GM19455 (cell line): Measurements from ENCODE around the gene ACTR6.
"Not testable (repeated sequence)": the region's sequence is repeated elsewhere in the genome, so short reads cannot be mapped to it uniquely, and the experiment has no call there.

ENCODE experiments used
- ATAC-seq: cut with Tn5 transposase; IDR thresholded peaks from one replicate; pipeline ENCODE4 v1.9.1; 2021; ENCODE audit not compliant: unreplicated experiment

Gene ACTR6

DNA sequence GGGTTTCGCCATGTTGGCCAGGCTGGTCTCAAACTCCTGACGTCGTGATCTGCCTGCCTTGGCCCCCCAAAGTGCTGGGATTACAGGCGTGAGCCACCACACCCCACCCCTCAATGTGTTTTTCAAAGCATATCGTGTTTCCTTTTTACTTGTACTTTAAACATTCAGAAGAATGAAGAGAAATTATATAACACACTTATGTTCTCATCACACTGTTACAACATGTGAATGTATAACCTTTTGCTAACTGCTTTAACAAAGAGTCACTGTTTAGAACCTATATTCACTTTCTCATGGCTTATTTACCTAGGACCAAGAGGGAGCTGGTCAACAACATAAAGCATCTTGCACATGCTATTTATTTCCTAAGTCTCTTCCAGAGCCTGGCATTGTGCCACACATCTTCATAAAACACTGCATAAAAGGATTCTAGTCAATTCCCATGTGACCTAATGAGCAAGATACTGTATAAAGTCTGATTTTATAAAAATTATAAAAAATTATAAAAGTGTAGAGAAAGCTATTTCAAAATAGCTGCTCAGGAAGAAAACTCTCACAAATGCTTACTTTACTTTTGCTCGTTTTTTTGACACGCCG lies 16.0 kb upstream of the ACTR6 start:
- no peak for ATAC-seq

DNA sequence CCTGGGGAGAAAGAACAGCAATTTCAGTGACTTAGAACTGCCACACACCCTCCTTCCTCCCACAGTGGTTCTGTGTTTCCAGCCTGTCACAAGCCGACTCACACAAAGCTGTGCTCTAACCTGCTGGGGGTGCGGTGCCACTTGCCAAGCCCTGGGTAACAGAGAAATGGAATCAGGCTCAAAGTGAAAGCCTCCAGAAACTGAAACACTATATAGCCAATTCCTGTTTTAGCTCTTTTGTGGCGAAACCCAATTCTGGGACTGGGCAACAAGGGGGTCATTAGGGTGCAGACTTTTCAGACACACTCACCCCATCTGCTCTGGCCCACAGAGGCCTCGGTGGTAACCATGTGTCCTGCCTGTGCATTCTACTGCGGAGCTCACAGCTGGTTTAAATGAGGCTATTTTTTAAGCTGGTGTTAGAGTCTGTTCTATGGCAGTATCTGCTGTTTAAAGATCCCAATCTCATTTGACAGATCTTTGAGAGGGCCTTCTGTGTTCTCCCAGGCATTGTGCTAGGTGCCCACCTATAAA lies 15.2 kb upstream of the ACTR6 start:
- peak; percentile 84 for ATAC-seq

DNA sequence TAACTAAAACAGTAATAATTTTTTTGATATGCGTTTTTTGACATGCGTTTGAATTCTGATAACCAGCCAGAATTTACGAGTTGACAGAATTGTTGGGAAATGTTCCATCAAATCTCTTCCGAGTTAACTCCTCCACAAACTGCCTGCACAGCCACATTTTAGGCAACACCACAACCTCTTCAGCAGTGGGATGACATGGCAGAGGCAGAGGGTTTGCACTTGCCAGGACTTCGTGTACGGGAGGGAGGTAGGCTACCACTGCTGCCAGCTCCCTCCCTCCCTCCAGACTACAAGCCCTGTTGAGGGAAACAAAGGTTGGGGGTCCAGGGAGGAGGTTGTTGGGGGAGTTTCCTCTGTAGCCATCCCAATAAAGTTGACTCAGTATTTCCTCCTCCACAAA lies 14.5 kb upstream of the ACTR6 start:
- no peak for ATAC-seq

DNA sequence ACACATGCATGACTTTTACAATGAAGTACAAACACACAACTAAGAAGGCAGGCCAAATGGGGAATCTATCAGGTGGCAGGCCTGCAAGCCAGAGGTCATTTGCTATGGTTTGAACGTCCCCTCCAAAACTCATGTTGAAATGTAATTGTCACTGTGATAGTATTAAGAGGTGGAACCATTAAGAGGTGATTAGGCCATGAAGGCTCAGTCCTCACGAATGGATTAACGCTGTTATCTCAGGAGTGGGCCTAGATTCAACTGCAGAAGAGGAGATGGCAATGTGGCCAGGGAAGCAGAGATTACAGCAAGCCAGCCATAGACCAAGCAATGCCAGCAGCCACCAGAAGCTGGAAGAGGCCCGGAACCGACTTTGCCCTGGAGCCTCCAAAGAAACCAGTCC lies 13.5 kb upstream of the ACTR6 start:
- ATAC-seq: no peak

DNA sequence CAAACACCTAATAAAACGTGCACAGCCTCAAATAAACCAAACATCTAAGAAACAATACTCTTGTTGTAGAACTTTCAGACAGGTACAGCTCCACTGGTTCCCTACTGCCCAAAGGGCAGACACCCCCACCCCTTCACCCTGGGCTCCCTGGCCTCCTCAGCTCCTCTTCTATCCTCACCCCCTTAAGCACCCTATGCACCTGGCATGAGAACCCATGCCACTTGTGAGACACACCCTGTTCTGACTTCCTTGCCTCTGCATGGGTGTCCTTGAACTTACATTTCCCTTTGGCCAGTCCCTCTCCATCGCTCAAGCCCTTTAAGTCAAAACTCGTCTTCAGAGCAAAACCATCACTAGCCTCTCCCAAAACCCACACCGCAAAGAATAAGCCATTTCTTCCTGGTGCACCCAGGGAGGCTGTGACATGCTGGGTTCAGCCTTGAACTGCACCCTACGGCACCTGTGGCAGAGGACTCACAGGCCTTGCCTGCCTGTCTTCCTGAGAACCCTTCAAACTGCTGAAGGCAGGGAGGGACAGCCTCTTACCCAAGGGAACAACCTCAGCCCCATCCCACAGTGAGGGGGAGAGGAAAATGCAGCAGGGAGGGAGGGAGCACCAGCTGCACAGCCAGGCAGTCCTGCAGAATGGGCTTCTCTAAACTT lies 12.6 kb upstream of the ACTR6 start:
- ATAC-seq: no peak

DNA sequence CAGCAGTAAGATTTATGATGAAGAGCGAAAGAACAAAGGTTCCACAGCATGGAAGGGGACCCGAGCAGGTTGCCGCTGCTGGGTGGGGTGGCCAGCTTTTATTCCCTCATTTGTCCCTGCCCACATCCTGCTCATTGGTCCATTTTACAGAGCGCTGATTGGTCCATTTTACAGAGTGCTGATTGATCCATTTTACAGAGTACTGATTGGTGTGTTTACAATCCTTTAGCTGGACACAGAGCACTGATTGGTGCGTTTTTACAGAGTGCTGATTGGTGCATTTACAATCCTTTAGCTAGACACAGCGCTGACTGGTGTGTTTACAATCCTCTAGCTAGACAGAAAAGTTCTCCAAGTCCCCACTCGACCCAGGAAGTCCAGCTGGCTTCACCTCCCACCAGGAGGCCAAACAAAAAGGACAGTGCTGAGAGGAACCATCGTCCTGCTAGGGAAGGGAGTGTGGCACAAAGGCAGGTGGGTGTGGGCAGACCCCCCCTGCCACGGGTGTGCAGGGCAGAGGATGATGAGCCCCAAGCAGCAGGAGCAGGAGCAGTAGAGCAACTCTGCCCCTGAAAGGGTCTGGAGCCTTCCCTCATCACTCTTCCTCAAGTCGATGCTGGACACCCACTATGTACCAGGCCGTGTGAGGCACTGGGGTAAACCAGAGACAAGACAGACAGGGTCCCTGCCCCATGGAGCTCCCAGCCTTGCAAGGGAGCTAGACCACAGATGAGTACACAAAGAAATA lies 11.6 kb upstream of the ACTR6 start:
- ATAC-seq: not testable (repeated sequence)

DNA sequence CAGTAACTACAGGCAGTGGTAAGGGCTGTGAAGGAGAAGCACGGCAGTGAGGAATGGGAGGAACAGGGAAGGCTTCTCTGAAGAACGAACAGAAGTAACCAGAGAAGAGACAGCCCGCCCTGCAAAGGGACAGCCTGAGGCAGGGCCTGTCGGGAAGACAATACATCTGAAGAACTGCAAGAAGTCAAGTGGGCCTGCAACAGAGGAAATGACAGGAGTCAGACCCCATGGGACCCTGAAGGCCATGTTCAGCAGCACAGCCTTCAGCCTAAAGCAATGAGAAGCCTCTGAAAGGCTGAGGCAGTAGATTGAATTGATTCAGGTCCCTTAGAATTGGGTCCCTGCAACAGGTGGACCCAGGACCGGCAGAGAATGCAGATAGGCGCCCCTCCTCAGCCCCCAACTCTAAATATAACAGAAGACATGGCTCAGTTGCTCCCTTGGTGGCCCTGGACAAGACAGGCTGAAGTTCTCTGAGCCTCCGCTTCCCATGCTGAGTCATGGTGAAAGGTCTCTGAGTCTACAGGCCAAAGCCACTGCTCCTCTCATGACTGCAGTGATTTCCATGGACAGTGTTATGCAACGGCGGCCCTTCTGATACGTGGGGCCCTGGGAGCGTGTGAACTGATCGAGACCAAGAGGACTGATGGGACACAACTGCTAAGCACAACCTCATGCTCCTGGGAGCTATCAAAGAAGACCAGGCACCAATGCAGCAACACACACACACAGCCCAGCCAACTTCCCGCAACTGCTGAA lies 10.8 kb upstream of the ACTR6 start:
- no peak for ATAC-seq

DNA sequence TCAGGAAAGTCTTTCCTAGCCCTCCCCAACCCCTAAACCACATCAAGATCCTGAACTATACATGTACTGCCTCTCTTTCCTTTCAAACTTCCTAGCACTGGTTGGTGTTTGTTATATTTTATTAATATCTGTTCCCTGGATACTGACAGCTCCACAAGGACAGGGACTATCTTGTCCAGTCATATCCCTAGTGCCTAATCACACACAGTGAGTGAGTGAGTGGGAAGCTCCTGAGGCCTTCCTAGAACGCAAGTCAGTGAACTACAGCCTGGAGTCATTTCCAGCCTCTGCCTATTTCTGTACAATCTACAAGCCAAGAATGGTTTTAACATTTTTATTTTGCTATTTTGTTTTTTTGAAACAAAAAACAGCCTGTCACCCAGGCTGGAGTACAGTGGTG lies 7.5 kb upstream of the ACTR6 start:
- ATAC-seq: no peak

DNA sequence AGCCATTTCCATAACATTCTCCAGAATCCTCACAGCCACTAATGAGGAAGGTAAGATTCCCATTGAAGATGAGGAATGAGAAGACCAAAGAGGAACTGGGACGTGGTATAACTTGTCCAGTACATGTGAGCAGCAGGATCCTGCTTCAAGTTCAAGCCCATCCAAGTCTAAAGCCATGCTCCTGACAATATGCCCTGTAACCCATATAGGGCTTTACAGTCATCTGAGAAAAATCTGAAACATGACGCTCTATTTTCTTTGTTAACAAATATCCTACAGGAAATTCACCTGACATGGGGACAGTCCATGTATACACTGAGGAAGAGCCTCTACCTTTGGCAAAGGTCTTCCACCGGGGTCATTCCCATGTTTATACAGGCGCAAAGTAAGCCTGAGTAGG lies 3.1 kb upstream of the ACTR6 start:
- no peak for ATAC-seq

DNA sequence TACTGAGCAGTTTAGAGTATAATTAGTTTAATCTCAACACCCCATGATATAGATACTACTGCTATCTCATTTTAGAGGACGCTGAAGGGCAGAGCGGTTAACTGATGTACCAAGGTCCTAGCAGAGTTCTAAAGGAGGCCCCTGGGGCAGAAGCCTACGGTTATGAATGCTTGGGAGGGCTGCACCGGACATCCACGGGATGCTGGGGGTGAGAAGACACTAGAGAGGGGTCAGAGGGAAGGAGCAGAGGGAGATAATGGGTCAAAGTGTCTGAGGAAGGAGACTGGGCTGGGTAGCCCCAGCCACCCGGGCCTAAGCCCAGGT lies 1.6 kb upstream of the ACTR6 start:
- ATAC-seq: peak; percentile 3

DNA sequence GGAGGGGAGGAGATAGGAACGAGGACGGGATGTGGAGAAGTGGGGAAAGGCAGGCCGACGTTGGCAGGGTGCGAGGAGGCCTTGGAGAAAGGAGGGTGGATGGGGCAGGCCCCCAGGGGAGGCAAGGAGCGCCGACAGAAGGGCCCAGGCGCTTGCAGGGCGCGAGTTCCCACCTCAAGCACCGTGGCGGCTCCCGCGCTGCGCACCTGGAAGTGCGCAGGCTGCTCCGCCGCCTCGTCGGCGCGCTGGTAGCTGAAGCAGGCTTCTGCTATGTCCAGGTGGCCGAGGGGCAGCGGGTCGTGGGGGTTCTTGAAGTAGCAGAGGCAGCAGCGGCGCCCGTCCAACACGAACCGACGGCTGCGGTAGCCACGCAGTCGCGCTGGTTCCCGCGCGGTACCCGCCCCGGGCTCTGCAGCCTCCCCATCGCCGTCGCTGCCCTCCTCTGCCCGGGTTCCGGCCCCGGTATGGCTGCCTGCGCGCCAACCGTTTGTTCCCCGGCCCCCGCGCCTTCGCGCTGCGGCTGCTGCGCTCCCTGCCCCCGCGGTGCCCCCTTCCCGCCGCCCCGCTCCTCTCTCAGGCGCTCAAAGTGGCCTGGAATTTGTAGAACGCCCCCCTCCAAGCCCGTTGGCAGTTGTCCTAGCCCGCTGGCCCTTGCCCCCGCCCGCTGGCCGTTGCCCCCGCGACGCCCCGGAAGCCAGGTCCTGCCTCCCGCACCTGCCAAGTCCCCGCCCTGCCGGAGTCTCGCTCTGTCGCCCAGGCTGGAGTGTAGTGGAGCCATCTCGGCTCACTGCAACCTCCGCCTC lies 1.1 kb upstream of the ACTR6 start:
- ATAC-seq: peak; percentile 76

DNA sequence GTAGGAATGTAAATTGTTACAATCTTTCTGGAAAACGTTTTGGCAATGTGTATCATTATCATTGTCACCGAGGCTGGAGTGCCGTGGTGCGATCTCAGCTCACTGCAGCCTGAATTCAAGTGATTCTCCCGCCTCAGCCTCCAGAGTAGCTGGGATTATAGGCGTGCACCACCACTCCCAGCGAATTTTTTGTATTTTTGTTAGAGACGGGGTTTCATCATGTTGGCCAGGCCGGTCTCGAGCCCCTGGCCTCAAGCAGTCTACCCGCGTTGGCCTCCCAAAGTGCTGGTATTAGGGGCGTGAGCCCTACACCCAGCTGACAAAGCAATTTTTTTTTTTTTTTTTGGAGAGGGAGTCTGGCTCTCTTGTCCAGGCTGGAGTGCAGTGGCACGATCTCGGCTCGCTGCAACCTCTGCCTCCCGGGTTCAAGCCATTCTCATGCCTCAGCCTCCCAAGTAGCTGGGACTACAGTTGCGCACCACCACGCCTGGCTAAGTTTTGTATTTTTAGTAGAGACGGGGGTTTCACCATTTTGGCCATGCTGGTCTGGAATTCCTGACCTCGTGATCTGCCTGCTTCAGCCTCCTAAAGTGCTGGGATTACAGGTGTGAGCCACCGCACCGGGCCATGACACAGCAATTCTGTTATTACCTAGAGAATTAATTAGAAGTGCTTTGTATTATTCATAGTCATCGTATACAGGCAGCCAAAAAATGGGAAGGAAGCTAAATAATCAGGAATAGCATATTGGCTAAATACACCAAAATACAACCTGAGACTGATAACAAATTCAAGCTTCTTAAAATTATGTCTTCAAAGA lies 1.2 kb downstream of the ACTR6 start:
- no peak for ATAC-seq

DNA sequence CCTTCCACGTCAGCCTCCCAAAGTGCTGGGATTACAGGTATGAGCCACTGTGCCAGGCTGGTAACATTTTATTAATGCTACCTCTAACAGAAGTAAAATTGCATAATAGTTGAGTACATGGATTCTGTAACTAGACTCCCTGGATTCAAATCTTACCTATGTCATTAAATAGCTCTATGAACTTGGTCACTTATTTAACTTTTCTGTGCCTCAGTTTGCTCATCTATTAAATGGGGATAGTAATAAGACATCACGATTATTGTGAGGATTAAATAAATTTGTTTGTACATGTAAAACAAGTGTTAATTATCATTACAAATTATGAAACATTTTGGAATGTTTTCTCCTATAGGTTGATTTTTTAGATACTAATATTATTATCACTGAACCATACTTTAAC lies 6.7 kb downstream of the ACTR6 start:
- ATAC-seq: no peak

DNA sequence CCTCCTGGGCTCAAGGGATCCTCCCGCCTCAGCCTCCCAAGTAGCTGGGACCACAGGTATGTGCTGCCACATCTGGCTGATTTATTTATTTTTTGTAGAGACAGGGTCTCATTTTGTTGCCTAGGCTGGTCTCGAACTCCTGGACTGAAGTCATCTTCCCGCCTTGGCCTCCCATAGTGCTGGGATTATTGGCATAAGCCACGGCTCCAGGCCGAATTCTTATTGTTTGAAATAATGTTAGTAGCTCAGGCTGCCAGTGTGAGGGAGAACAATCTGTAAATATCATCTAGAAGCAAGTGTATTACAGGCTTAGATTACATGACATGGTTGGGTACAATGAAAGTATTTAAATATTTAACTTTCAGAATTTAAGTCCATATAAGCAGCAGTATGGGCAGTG lies 8.2 kb downstream of the ACTR6 start:
- ATAC-seq: no peak

DNA sequence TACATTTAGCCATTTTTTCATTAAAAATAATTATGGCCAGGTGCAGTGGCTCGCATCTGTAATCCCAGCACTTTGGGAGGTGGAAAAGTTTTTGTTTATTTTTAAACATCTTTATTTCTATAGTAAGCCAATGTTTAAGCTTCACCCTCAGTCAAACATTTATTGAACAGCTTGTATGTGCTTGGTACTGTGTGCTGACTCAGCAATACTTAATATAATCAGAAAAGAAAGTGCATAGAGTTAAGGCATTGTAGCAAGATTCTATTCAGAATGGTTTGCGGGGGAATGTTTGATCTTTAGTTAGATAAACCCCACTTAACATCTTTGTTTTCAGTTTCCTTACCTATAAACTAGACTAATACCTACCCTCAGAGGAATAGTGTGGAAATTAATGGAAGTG lies 11.1 kb downstream of the ACTR6 start:
- ATAC-seq: no peak

DNA sequence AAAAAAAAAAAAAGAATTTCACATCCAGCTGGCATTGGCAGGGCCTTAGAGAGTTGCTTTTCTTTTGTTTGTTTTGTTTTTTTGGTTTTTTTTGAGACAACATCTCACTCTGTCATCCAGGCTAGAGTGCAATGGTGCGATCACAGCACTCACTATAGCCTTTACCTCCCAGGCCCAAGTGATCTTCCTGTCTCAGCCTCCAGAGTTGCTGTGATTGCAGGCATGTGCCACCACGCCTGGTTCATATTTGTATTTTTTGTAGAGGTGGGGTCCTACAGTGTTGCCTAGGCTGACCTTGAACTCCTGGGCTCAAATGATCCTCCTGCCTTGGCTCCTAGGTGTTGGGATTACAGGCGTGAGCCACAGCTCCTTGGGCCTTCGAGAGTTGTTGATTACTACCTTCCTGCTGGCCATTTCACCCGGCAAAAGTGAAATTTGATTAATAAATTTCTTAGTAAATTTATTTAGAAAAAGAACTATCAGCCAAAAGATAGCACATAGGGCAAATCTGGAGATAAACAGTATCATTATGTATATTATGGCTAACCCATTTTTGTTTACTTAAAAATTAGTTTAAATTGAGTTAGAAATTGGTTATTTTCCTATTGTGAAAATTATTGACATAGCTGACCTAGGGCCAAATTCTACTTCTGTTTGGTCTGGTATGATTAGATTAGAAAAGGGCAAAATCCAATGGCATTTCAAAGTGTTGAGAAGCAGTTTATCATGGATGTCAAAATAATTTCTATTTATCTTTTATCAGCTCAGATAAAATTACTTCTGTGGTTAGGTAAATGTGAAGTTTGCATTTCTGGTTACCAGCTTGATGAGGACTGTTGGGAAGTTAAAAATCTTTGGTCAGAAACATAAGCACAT lies 12.6 kb downstream of the ACTR6 start:
- ATAC-seq: no peak

DNA sequence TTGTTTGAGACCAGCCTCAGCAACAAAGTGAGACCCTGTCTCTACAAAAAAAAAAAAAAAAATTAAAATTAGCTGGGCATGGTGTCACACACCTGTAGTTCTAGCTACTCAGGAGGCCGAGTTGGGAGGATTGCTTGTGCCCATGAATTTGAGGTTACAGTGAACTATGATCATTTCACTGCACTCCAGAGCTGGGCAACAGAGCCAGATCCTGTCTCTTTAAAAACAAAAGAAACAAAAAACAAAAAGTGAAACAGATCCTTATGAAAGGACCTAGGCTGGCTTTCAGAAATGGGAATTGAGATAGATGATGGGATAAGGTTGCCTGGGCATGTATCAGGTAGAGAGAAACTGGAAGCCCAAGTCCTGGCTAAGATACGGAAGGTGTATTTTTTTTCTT lies 13.9 kb downstream of the ACTR6 start:
- no peak for ATAC-seq

DNA sequence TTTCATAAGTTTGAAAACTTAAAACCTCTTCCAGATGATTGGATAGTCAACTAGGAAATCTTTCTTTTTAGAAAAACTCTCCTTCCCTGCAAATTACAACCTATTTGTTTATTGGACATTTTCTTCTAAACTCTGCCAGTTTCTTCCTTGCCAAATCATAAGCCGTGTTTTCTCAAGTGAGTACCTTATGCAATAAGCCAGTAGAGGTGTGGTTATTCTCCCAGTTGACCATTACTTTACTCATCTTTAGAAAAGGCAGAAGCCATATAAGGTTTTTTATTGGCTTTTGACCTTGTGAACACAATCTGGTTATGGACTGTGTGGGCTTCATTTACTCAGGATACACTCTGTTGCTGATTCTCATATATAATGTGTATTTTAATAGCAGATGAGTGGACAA lies 14.6 kb downstream of the ACTR6 start:
- no peak for ATAC-seq

DNA sequence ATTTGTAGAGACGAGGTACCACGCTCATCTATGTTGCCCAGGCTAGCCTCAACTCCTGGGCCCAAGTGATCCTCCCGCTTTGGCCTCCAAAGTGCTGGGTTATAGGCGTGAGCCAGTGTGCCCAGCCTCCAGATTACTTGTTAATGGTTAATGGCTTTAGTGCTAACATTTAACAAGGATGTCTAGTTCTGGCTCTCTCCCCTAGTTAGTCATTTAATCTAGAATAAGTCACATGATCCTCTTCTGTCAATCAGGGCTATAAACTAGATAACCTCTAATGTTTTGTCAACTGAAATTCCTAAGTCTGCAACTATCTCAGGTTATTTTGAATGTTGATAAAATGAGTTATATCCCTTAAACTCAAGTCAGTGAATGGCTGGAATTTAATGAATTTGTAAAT lies 15.7 kb downstream of the ACTR6 start:
- ATAC-seq: no peak
